ENCODE measurements around the gene ACAT2. TPM values are rescaled to one million over a fixed set of nuclear protein-coding genes. Genes with fewer than 3 reads are reported as not detected.
A peak's percentile ranks its signal among the peaks of the same experiment; 100 is the strongest.

ACAT2 gene
- polyA plus RNA-seq, 3 donors = 3.6 to 24.4 (median 19.5) TPM

DNA sequence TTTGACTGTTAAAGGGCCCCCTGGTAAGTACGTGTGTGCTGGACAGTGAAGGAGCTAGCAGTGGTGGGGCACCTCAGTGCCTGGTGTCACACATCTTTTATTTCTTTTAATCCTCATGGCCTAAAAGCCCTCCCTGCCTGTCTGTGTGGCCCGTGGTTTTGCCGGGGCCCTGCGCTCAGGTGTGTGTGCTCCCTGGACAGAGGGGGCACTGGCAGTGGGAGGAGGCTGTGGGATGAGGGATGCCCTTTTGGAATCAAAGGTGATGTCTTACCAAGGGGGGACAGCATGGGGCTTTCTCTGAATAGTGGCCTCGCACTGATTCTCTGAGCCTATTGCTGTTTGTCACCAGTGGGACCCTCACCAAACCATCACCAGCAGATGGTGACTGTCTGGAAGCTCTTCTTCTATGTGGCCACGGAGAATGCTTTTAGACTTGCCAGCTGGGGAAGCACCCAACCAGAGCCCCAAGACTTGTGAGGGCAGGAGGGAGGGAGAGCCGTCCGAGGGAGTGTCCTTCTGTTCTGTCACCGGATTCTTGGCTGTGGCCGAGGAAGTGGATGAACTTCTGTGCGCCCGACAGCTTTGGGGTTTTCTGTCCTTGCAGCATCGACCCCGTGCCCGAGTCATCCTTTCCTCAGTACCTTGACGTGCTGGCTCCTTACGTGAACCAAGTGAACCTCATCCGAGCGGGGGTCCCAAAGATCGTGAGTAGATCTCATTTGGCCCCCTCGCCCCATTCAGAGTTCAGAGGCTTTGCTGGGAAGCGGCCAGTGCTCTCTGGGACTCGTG is 56.3 kb downstream of the ACAT2 start:
- Mint-ChIP-seq H3K27ac (peak overlapping the region in 1 of 7 donors; percentile 21), H3K4me1 (peaks cover 24% of the 10 kb centered on the region), H3K9me3 (no peaks in the 10 kb centered on the region), H3K36me3 (no peaks in the 10 kb centered on the region), H3K27me3 (ENCODE audit: low read depth in 3 of 3) (peaks cover 7 to 10% (median 8%) of the 10 kb centered on the region in 3 donors), H3K4me3 (no peak overlapping the region)
- Histone ChIP-seq H3K4me2 (replicated peaks; ENCODE audit: extremely low read depth, low read length, poor library complexity, severe bottlenecking) (no peak overlapping the region), H3K4me3 (replicated peaks in 1 of 3; ENCODE audit: low read depth in 2 of 3, low read length in 3 of 3) (no peak overlapping the region), H2AFZ (ENCODE audit: insufficient read depth, low read depth, low read length, poor library complexity, severe bottlenecking) (no peak overlapping the region), H3K9ac (ENCODE audit: insufficient read depth, low read length, poor library complexity, severe bottlenecking) (no peak overlapping the region), H3K4me1 (ENCODE audit: control insufficient read depth in 1 of 2, insufficient read depth in 2 of 2, low read length in 2 of 2) (peaks cover 23 to 24% of the 10 kb centered on the region in 2 donors), H3K27me3 (ENCODE audit: control insufficient read depth in 2 of 2, insufficient read depth in 2 of 2, low read length in 2 of 2) (no peaks in the 10 kb centered on the region), H3K79me2 (ENCODE audit: insufficient read depth, low read length) (no peaks in the 10 kb centered on the region), H4K20me1 (ENCODE audit: insufficient read depth, low read length) (no peaks in the 10 kb centered on the region), H3K36me3 (replicated peaks in 1 of 2; ENCODE audit: control insufficient read depth in 1 of 2, insufficient read depth in 2 of 2, low read length in 2 of 2) (no peaks in the 10 kb centered on the region), H3K27ac (ENCODE audit: low read depth in 1 of 2, low read length in 2 of 2) (no peak overlapping the region), H3K9me3 (replicated peaks in 1 of 2; ENCODE audit: control insufficient read depth in 1 of 2, insufficient read depth in 1 of 2, low read length in 2 of 2) (no peaks in the 10 kb centered on the region)
- intact Hi-C loops (cut with micrococcal nuclease) = no loop called here
- TF ChIP-seq CTCF (IDR thresholded peaks at IDR 0.05) = no peak
- WGBS (ENCODE audit: insufficient coverage) = 63% methylated on average over 15 of the region's 23 CpGs
- DNase-seq = peak in 1 of 3 donors; percentile 40

DNA sequence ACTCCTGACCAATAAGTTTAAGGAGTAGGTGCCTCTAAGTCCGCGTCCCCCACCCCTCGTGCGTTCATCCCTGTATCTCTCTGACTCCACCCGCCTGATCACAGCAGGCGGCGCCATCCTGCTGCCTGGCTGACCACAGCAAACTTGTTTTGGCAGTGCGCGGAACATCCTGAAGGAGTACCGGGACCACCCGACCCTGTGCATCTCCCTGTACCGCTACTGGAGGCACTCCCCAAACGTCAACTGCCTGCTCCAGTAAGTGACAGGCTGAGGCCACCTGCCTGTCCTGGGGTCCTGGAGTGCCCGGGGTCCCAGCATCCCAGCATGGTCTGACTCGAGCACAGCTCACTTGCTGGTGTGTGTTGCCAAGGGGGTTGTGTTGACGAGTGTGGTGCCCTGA is 57.3 kb downstream of the ACAT2 start:
- Histone ChIP-seq H3K9ac (ENCODE audit: insufficient read depth, low read length, poor library complexity, severe bottlenecking) (no peak overlapping the region), H3K79me2 (ENCODE audit: insufficient read depth, low read length) (no peaks in the 10 kb centered on the region), H3K4me2 (replicated peaks; ENCODE audit: extremely low read depth, low read length, poor library complexity, severe bottlenecking) (no peak overlapping the region), H3K27ac (ENCODE audit: low read depth in 1 of 2, low read length in 2 of 2) (no peak overlapping the region), H3K4me3 (replicated peaks in 1 of 3; ENCODE audit: low read depth in 2 of 3, low read length in 3 of 3) (no peak overlapping the region), H4K20me1 (ENCODE audit: insufficient read depth, low read length) (no peaks in the 10 kb centered on the region), H2AFZ (ENCODE audit: insufficient read depth, low read depth, low read length, poor library complexity, severe bottlenecking) (no peak overlapping the region), H3K9me3 (replicated peaks in 1 of 2; ENCODE audit: control insufficient read depth in 1 of 2, insufficient read depth in 1 of 2, low read length in 2 of 2) (no peaks in the 10 kb centered on the region), H3K4me1 (ENCODE audit: control insufficient read depth in 1 of 2, insufficient read depth in 2 of 2, low read length in 2 of 2) (peaks cover 23 to 24% of the 10 kb centered on the region in 2 donors), H3K27me3 (ENCODE audit: control insufficient read depth in 2 of 2, insufficient read depth in 2 of 2, low read length in 2 of 2) (no peaks in the 10 kb centered on the region), H3K36me3 (replicated peaks in 1 of 2; ENCODE audit: control insufficient read depth in 1 of 2, insufficient read depth in 2 of 2, low read length in 2 of 2) (no peaks in the 10 kb centered on the region)
- no peak overlapping the region for H3K4me3 Mint-ChIP-seq
- WGBS (ENCODE audit: insufficient coverage) = 78% methylated on average over 16 of the region's 16 CpGs
- intact Hi-C loops (cut with micrococcal nuclease) = no loop called here
- H3K4me1 Mint-ChIP-seq = peaks cover 24% of the 10 kb centered on the region
- peaks cover 8 to 11% (median 9%) of the 10 kb centered on the region in 3 donors for H3K27me3 Mint-ChIP-seq (ENCODE audit: low read depth in 3 of 3)
- no peak for DNase-seq
- peaks cover 0 to 5% (median 0%) of the 10 kb centered on the region in 7 donors for H3K9me3 Mint-ChIP-seq
- H3K27ac Mint-ChIP-seq = peak overlapping the region in 1 of 7 donors; percentile 8
- no peak for TF ChIP-seq CTCF (IDR thresholded peaks at IDR 0.05)
- no peaks in the 10 kb centered on the region for H3K36me3 Mint-ChIP-seq
